Measurements from ENCODE around the gene TRPM2. TPM values are rescaled to one million over a fixed set of nuclear protein-coding genes. Genes with fewer than 3 reads are reported as not detected.

Gene TRPM2
- total and polyA plus RNA-seq, 8 donors = 1.3 to 10.3 (median 2.4) TPM

GRCh38 chr21:44405091-44405947 is 51.9 kb downstream of the TRPM2 start:
- no peak for DNase-seq
- H3K4me1 ChIP-seq = no peaks in the 10 kb centered on the region
- H3K27ac ChIP-seq = no peak overlapping the region
- intact Hi-C loops (cut with DNase I; ENCODE audit: low total_unique reads) = no loop called here
- H3K9me3 ChIP-seq = peaks cover 0 to 4% (median 0%) of the 10 kb centered on the region in 4 donors
- no peak overlapping the region for H3K4me3 ChIP-seq
- peaks cover 0 to under 1% (median 0%) of the 10 kb centered on the region in 3 donors for H3K27me3 ChIP-seq
- H3K36me3 ChIP-seq = peaks cover 0 to 9% (median 0%) of the 10 kb centered on the region in 4 donors
- WGBS, 5 donors = 78 to 88% (median 84%) methylated on average over 25 to 34 of the region's 34 CpGs
- no peak for TF ChIP-seq POLR2AphosphoS5 (IDR thresholded peaks at IDR 0.05)
- TF ChIP-seq CTCF (IDR thresholded peaks at IDR 0.05) = no peak
- no peak for TF ChIP-seq EP300 (IDR thresholded peaks at IDR 0.05)

- H3K9me3 ChIP-seq = peaks cover 0 to 4% (median 0%) of the 10 kb centered on the region in 4 donors
- H3K4me1 ChIP-seq = no peaks in the 10 kb centered on the region
- H3K4me3 ChIP-seq = no peak overlapping the region
- H3K27me3 ChIP-seq = no peaks in the 10 kb centered on the region
- no peak for TF ChIP-seq POLR2A (IDR thresholded peaks at IDR 0.05)
- no peak for TF ChIP-seq EP300 (IDR thresholded peaks at IDR 0.05)
- TF ChIP-seq CTCF (IDR thresholded peaks at IDR 0.05) = no peak
- no peak for TF ChIP-seq POLR2AphosphoS5 (IDR thresholded peaks at IDR 0.05)
- H3K36me3 ChIP-seq = peaks cover 0 to 9% (median 0%) of the 10 kb centered on the region in 4 donors
- no peak for DNase-seq
- intact Hi-C loops (cut with DNase I; ENCODE audit: low total_unique reads) = no loop called here
- no peak overlapping the region for H3K27ac ChIP-seq
- WGBS, 5 donors = 79 to 91% (median 83%) methylated on average over 30 to 37 of the region's 37 CpGs
These were observed 52.8 kb downstream of the TRPM2 start for GRCh38 chr21:44405948-44406872.

GRCh38 chr21:44406953-44407352 is 53.5 kb downstream of the TRPM2 start:
- no peak overlapping the region for H3K27ac ChIP-seq
- DNase-seq = no peak
- H3K36me3 ChIP-seq = peaks cover 0 to 9% (median 0%) of the 10 kb centered on the region in 4 donors
- intact Hi-C loops (cut with DNase I; ENCODE audit: low total_unique reads) = no loop called here
- no peak overlapping the region for H3K4me3 ChIP-seq
- 79 to 90% (median 88%) methylated on average over 8 of the region's 8 CpGs for WGBS, 5 donors
- H3K27me3 ChIP-seq = no peaks in the 10 kb centered on the region
- TF ChIP-seq CTCF (IDR thresholded peaks at IDR 0.05) (no peak), EP300 (IDR thresholded peaks at IDR 0.05) (no peak), POLR2AphosphoS5 (IDR thresholded peaks at IDR 0.05) (no peak), POLR2A (IDR thresholded peaks at IDR 0.05) (no peak)
- H3K4me1 ChIP-seq = no peaks in the 10 kb centered on the region
- H3K9me3 ChIP-seq = peaks cover 0 to 4% (median 0%) of the 10 kb centered on the region in 4 donors

- H3K4me1 ChIP-seq = no peaks in the 10 kb centered on the region
These were observed 54.1 kb downstream of the TRPM2 start for GRCh38 chr21:44407493-44407892.

More at GRCh38 chr21:44407493-44407892, 54.1 kb downstream of the TRPM2 start:
- TF ChIP-seq POLR2AphosphoS5 (IDR thresholded peaks at IDR 0.05) (no peak), EP300 (IDR thresholded peaks at IDR 0.05) (no peak), CTCF (IDR thresholded peaks at IDR 0.05) (no peak), POLR2A (IDR thresholded peaks at IDR 0.05) (no peak)
- H3K36me3 ChIP-seq = peaks cover 0 to 9% (median 0%) of the 10 kb centered on the region in 4 donors
- no peak overlapping the region for H3K27ac ChIP-seq
- no peaks in the 10 kb centered on the region for H3K27me3 ChIP-seq
- H3K9me3 ChIP-seq = peaks cover 0 to 4% (median 0%) of the 10 kb centered on the region in 4 donors
- no peak overlapping the region for H3K4me3 ChIP-seq
- 72 to 79% (median 78%) methylated on average over 7 of the region's 7 CpGs for WGBS, 5 donors
- intact Hi-C loops (cut with DNase I; ENCODE audit: low total_unique reads) = no loop called here
- DNase-seq = no peak

Measured in stomach (tissue), 9 donors.